NCI-H526 (cell line): Measurements from ENCODE around the gene LACRT.
"Not testable (repeated sequence)": the region's sequence is repeated elsewhere in the genome, so short reads cannot be mapped to it uniquely, and the experiment has no call there.

Experiments
- DNase-seq, 2 experiments: peaks; one replicate each; lab custom pipeline; 2025; lab: John Stamatoyannopoulos, UW

Gene LACRT

GRCh38 chr12:54639112-54639511 lies 4.4 kb upstream of the LACRT start:
- DNase-seq = not testable (repeated sequence)

- no peak for DNase-seq
Observed at GRCh38 chr12:54631988-54632728, 2.5 kb downstream of the LACRT start.

- DNase-seq = no peak
Observed at GRCh38 chr12:54631551-54631950, 3.1 kb downstream of the LACRT start.

GRCh38 chr12:54629925-54630324 lies 4.8 kb downstream of the LACRT start:
- no peak for DNase-seq

- DNase-seq = no peak
Observed at GRCh38 chr12:54628186-54628846, 6.4 kb downstream of the LACRT start.

GRCh38 chr12:54627304-54627703 lies 7.4 kb downstream of the LACRT start:
- DNase-seq = no peak

- no peak for DNase-seq
Observed at GRCh38 chr12:54625598-54625997, 9.1 kb downstream of the LACRT start.

- DNase-seq = no peak
Observed at GRCh38 chr12:54624315-54625279, 10.1 kb downstream of the LACRT start.

- peak in 1 of 2 experiments; percentile 2 for DNase-seq
Observed at GRCh38 chr12:54622463-54623183, 12.1 kb downstream of the LACRT start.

- no peak for DNase-seq
Observed at GRCh38 chr12:54616933-54617680, 17.6 kb downstream of the LACRT start.

- no peak for DNase-seq
Observed at GRCh38 chr12:54612225-54612750, 22.4 kb downstream of the LACRT start.

GRCh38 chr12:54611715-54612149 lies 23.0 kb downstream of the LACRT start:
- DNase-seq = no peak

GRCh38 chr12:54608769-54609168 lies 25.9 kb downstream of the LACRT start:
- no peak for DNase-seq

GRCh38 chr12:54608156-54608555 lies 26.5 kb downstream of the LACRT start:
- no peak for DNase-seq

GRCh38 chr12:54606556-54606955 lies 28.1 kb downstream of the LACRT start:
- DNase-seq = no peak

- no peak for DNase-seq
Observed at GRCh38 chr12:54605138-54605970, 29.3 kb downstream of the LACRT start.

GRCh38 chr12:54604436-54604835 lies 30.3 kb downstream of the LACRT start:
- no peak for DNase-seq

- no peak for DNase-seq
Observed at GRCh38 chr12:54603872-54604271, 30.8 kb downstream of the LACRT start.

- peak in 1 of 2 experiments; percentile 60 for DNase-seq
Observed at GRCh38 chr12:54603173-54603814, 31.4 kb downstream of the LACRT start.
